CD14-positive monocyte (primary cell): Measurements from ENCODE around the gene KCNK18. TPM values are rescaled to one million over a fixed set of nuclear protein-coding genes. Genes with fewer than 3 reads are reported as not detected.

Experiments
- DNase-seq, 3 donors: peaks; one replicate each; pipeline ENCODE4 v3.0.0-alpha.2; 2011 to 2022
- H2AFZ ChIP-seq: 2 replicates; pipeline ENCODE4 v1.6.0; 2012; ENCODE audit warnings: mild to moderate bottlenecking, low read depth, low read length, inconsistent platforms; ENCODE audit not compliant: insufficient read depth, poor library complexity, severe bottlenecking
- H3K27ac ChIP-seq, 2 donors: 1 replicate in 1 of 2; 2 replicates in 1 of 2; pipeline ENCODE4 v1.5.1; 2012 to 2013; ENCODE audit warnings: low read length in 2 of 2, control low read depth in 1 of 2, inconsistent platforms in 1 of 2, low read depth in 1 of 2, mild to moderate bottlenecking in 1 of 2
- H3K27me3 ChIP-seq, 2 donors: one replicate each; pipeline versions ENCODE4 v1.6.0 to v1.6.1; 2011 to 2013; ENCODE audit warnings: low read length in 2 of 2; ENCODE audit not compliant: control insufficient read depth in 2 of 2, insufficient read depth in 2 of 2
- H3K36me3 ChIP-seq, 2 donors: replicated peaks in 1 of 2; 1 replicate in 1 of 2; 2 replicates in 1 of 2; pipeline versions ENCODE4 v1.5.1 to v1.6.1; 2012 to 2013; ENCODE audit warnings: low read length in 2 of 2, control low read depth in 1 of 2, inconsistent platforms in 1 of 2, mild to moderate bottlenecking in 1 of 2; ENCODE audit not compliant: insufficient read depth in 2 of 2, control insufficient read depth in 1 of 2
- H3K4me1 ChIP-seq, 2 donors: 1 replicate in 1 of 2; 2 replicates in 1 of 2; pipeline versions ENCODE4 v1.5.1 to v1.6.1; 2012 to 2013; ENCODE audit warnings: low read length in 2 of 2, control low read depth in 1 of 2, inconsistent platforms in 1 of 2, mild to moderate bottlenecking in 1 of 2, moderate library complexity in 1 of 2; ENCODE audit not compliant: insufficient read depth in 2 of 2, control insufficient read depth in 1 of 2
- H3K4me2 ChIP-seq: replicated peaks from 2 replicates; pipeline ENCODE3; 2012; ENCODE audit warnings: low read length, moderate library complexity, mild to moderate bottlenecking; ENCODE audit not compliant: poor library complexity, severe bottlenecking; ENCODE audit errors: extremely low read depth
- H3K4me3 ChIP-seq, 3 experiments: fragments of 200-600 bp in 1 of 3; sonication (generic) in 1 of 3; replicated peaks in 1 of 3; 1 replicate in 2 of 3; 2 replicates in 1 of 3; pipeline ENCODE4 v1.5.1; 2011 to 2013; ENCODE audit warnings: low read length in 3 of 3, mild to moderate bottlenecking in 3 of 3, control low read depth in 2 of 3, low read depth in 2 of 3, inconsistent platforms in 1 of 3, moderate library complexity in 1 of 3
- H3K79me2 ChIP-seq: 2 replicates; pipeline ENCODE4 v1.6.0; 2012; ENCODE audit warnings: mild to moderate bottlenecking, control low read depth, inconsistent platforms, low read length, moderate library complexity; ENCODE audit not compliant: insufficient read depth
- H3K9ac ChIP-seq: 2 replicates; pipeline ENCODE4 v1.6.0; 2017; ENCODE audit warnings: low read length, mild to moderate bottlenecking; ENCODE audit not compliant: insufficient read depth, poor library complexity, severe bottlenecking
- H3K9me3 ChIP-seq, 2 donors: replicated peaks in 1 of 2; 1 replicate in 1 of 2; 2 replicates in 1 of 2; pipeline versions ENCODE4 v1.5.1 to v1.6.1; 2012 to 2013; ENCODE audit warnings: low read length in 2 of 2, control low read depth in 1 of 2; ENCODE audit not compliant: control insufficient read depth in 1 of 2, insufficient read depth in 1 of 2
- H4K20me1 ChIP-seq: 2 replicates; pipeline ENCODE4 v1.6.0; 2012; ENCODE audit warnings: mild to moderate bottlenecking, low read length, control low read depth, moderate library complexity; ENCODE audit not compliant: insufficient read depth
- H3K27ac Mint-ChIP-seq, 7 donors: one replicate each; pipeline ENCODE4 v1.8.0; 2020; ENCODE audit warnings: mild to moderate bottlenecking in 7 of 7, mixed read lengths in 7 of 7, moderate library complexity in 6 of 7, inconsistent platforms in 2 of 7
- H3K27me3 Mint-ChIP-seq, 3 donors: one replicate each; pipeline ENCODE4 v1.8.0; 2021 to 2022; ENCODE audit warnings: low read depth in 3 of 3, mild to moderate bottlenecking in 3 of 3, mixed read lengths in 3 of 3, moderate library complexity in 3 of 3, inconsistent platforms in 1 of 3
- H3K36me3 Mint-ChIP-seq, 2 donors: one replicate each; pipeline ENCODE4 v1.8.0; 2020; ENCODE audit warnings: mixed read lengths in 2 of 2, inconsistent platforms in 1 of 2, mild to moderate bottlenecking in 1 of 2
- H3K4me1 Mint-ChIP-seq: one replicate; pipeline ENCODE4 v1.8.0; 2020; ENCODE audit warnings: mild to moderate bottlenecking, mixed read lengths
- H3K4me3 Mint-ChIP-seq, 2 donors: one replicate each; pipeline ENCODE4 v1.8.0; 2020; ENCODE audit warnings: mild to moderate bottlenecking in 2 of 2, mixed read lengths in 2 of 2, moderate library complexity in 1 of 2
- H3K9me3 Mint-ChIP-seq, 7 donors: one replicate each; pipeline ENCODE4 v1.8.0; 2020 to 2022; ENCODE audit warnings: mixed read lengths in 7 of 7, mild to moderate bottlenecking in 6 of 7, moderate library complexity in 6 of 7, inconsistent platforms in 2 of 7
- WGBS: methylation state at CpG from one replicate; pipeline ENCODE4 v1.1.5; 2013; ENCODE audit warnings: missing lambda C conversion rate; ENCODE audit not compliant: insufficient coverage; 5-methylcytosine and 5-hydroxymethylcytosine counted together
- intact Hi-C, 2 donors: fragments of 100-400 bp; cut with micrococcal nuclease; formaldehyde crosslinking; loops; one replicate each; pipeline versions ENCODE4 v1.15.0 to v1.15.1; 2023
- polyA minus RNA-seq: library from RNA; depleted of rRNA, polyadenylated mRNA; stranded (reverse); fragments of >200 nt; gene quantifications from 2 replicates; pipeline ENCODE4 v1.2.3, GENCODE V29; 2012
- polyA plus RNA-seq, 3 donors: library from polyadenylated mRNA; depleted of rRNA in 1 of 3; unstranded in 2 of 3; stranded (reverse) in 1 of 3; fragments of 300-500 nt in 2 of 3; fragments of >200 nt in 1 of 3; fragmentation: Illumina TruSeq in 2 of 3; gene quantifications; 1 replicate in 2 of 3; 2 replicates in 1 of 3; pipeline ENCODE4 v1.2.3, GENCODE V29; 2012 to 2021
- total RNA-seq, 12 experiments: library from RNA in 1 of 12; stranded (reverse) in 1 of 12; fragments of 120-200 nt in 1 of 12; gene quantifications; one replicate each; pipeline ENCODE4 v1.2.4 and lab custom pipeline; 2013 to 2026; ENCODE audit warnings: mixed read lengths in 6 of 12, inconsistent platforms in 1 of 12
- TF ChIP-seq, protein P1 (sequence below): fragments of 200-600 bp; IDR thresholded peaks from one replicate; pipeline ENCODE4 v1.8.0; 2022; ENCODE audit warnings: antibody characterized with exemption, mild to moderate bottlenecking

KCNK18 gene
- total RNA-seq (2013) = not detected
- polyA plus RNA-seq (not detected), polyA minus RNA-seq (not detected in 2 replicates), total RNA-seq (lab: John Stamatoyannopoulos, UW) (0 to 0.06 (median 0) reads per million in 11 experiments)

DNA sequence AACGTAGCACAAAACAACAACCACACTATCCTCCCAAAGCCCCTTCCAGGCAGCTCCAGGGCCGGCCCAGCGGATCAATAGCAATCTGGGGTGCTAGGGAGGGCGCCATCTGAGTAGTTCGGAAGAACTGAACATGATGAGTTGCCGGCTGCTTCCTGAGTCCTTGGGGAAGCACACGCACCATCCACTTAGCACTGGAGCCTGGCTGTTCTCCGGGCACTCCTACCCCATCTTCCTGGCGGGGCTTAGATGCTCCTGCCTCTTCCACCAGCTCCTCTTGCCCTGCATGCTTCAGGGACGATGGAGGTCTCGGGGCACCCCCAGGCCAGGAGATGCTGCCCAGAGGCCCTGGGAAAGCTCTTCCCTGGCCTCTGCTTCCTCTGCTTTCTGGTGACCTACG is at the start of gene KCNK18:
Gene KCNK18 (plus strand): TSS at position 301 of the 400 bp plus-strand sequence. CDS start 0 bp downstream, at position 301.
- Histone ChIP-seq H3K9me3 (peaks cover 0 to 5% of the 10 kb centered on the region in 2 donors), H3K27me3 (no peaks in the 10 kb centered on the region), H2AFZ (no peak within 1 kb of the TSS), H3K4me1 (no peaks in the 10 kb centered on the region), H3K27ac (no peak within 1 kb of the TSS), H3K9ac (no peak within 1 kb of the TSS), H3K36me3 (no peaks in the 10 kb centered on the region), H3K4me3 (no peak within 1 kb of the TSS), H3K4me2 (no peak within 1 kb of the TSS), H4K20me1 (no peaks in the 10 kb centered on the region), H3K79me2 (no peaks in the 10 kb centered on the region)
- no peaks in the 10 kb centered on the region for H3K4me1 Mint-ChIP-seq
- H3K27ac Mint-ChIP-seq = peak within 1 kb of the TSS in 1 of 7 donors; percentile 15
- TF ChIP-seq, protein P1, sequence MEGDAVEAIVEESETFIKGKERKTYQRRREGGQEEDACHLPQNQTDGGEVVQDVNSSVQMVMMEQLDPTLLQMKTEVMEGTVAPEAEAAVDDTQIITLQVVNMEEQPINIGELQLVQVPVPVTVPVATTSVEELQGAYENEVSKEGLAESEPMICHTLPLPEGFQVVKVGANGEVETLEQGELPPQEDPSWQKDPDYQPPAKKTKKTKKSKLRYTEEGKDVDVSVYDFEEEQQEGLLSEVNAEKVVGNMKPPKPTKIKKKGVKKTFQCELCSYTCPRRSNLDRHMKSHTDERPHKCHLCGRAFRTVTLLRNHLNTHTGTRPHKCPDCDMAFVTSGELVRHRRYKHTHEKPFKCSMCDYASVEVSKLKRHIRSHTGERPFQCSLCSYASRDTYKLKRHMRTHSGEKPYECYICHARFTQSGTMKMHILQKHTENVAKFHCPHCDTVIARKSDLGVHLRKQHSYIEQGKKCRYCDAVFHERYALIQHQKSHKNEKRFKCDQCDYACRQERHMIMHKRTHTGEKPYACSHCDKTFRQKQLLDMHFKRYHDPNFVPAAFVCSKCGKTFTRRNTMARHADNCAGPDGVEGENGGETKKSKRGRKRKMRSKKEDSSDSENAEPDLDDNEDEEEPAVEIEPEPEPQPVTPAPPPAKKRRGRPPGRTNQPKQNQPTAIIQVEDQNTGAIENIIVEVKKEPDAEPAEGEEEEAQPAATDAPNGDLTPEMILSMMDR = no peak
- H3K27me3 Mint-ChIP-seq = peaks cover 0 to 9% (median 5%) of the 10 kb centered on the region in 3 donors
- intact Hi-C loops = no loop called here
- DNase-seq = no peak
- H3K9me3 Mint-ChIP-seq = peaks cover 2 to 15% (median 6%) of the 10 kb centered on the region in 7 donors
- WGBS = 99% methylated on average over 11 of the region's 12 CpGs
- H3K4me3 Mint-ChIP-seq = no peak within 1 kb of the TSS
- H3K36me3 Mint-ChIP-seq = no peaks in the 10 kb centered on the region

DNA sequence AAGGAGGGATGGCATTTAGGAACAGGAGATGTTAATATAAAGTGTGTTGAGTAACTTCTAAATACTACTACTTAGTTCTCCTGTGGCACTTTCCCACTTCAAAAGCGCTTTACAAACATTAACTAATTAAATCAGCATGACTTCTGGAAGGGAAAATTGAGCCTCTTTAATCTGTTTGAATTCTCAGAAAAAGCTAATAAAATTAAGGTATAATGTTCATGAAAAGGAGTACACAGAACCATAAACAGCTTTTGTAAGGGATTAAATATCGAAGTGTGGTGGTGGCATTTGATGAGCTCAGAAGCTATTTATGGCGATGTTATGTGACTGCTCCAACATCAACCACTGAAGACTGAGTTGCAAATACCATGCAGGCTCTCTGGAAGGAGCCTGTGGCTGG is 49.0 kb upstream of the KCNK18 start:
- Mint-ChIP-seq H3K27me3 (peaks cover 64 to 93% (median 65%) of the 10 kb centered on the region in 3 donors), H3K36me3 (no peaks in the 10 kb centered on the region), H3K4me3 (peak overlapping the region in 1 of 2 donors; percentile 58), H3K27ac (no peak overlapping the region), H3K4me1 (no peaks in the 10 kb centered on the region), H3K9me3 (peaks cover 0 to 29% (median 15%) of the 10 kb centered on the region in 7 donors)
- peaks cover 5 to 15% of the 10 kb centered on the region in 2 donors for H3K9me3 ChIP-seq
- no peak overlapping the region for H3K27ac ChIP-seq
- H3K36me3 ChIP-seq = no peaks in the 10 kb centered on the region
- no peak overlapping the region for H3K4me2 ChIP-seq
- no peak overlapping the region for H3K4me3 ChIP-seq
- no peak for DNase-seq
- TF ChIP-seq, protein P1 = no peak
- peaks cover 62 to 74% of the 10 kb centered on the region in 2 donors for H3K27me3 ChIP-seq
- H3K4me1 ChIP-seq = no peaks in the 10 kb centered on the region
- H2AFZ ChIP-seq = no peak overlapping the region
- H4K20me1 ChIP-seq = no peaks in the 10 kb centered on the region
- H3K9ac ChIP-seq = no peak overlapping the region
- H3K79me2 ChIP-seq = no peaks in the 10 kb centered on the region
- WGBS = no CpG with 5 or more reads among the region's 3 CpGs
- intact Hi-C loops = no loop called here
